Measurements from ENCODE around the gene C15orf40. TPM values are rescaled to one million over a fixed set of nuclear protein-coding genes. Genes with fewer than 3 reads are reported as not detected.

The C15orf40 gene
- total RNA-seq, 4 donors from 2014 or later: 9.7 to 31.6 (median 22.4) TPM

GRCh38 chr15:82977076-82977475, 34.4 kb downstream of the C15orf40 start:
- intact Hi-C loops (cut with DNase I): no loop called here
- WGBS, 2 donors: 92 to 100% methylated on average over 1 of the region's 1 CpG
- H3K36me3 ChIP-seq: no peaks in the 10 kb centered on the region
- no peak overlapping the region for H3K27ac ChIP-seq
- no peak for TF ChIP-seq CTCF (IDR thresholded peaks at IDR 0.05)
- no peak for TF ChIP-seq POLR2A (IDR thresholded peaks at IDR 0.05)
- DNase-seq: no peak
- no peak overlapping the region for H3K4me3 ChIP-seq (replicated peaks in 1 of 3)
- no peaks in the 10 kb centered on the region for H3K9me3 ChIP-seq
- no peaks in the 10 kb centered on the region for H3K27me3 ChIP-seq
- H3K4me1 ChIP-seq: no peaks in the 10 kb centered on the region

DNA sequence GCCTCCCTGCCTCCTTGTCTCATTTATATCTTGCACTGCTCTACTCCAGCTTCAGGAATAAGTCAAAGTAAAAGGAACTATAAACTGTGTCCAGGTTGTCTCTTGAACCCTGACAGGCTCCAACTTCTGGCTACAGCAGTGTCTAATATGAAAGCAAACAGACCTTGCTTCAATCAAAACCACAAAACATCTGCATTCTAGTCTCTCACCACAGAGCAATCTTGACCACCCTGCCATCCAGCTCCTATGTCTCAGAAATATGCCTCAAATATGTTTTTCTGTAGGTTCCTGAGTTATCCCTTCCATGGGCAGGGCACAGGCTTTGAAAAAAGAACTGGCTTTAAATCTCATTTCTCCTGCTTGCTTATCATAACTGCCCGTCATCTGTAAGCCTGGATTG, 38.4 kb downstream of the C15orf40 start:
- Histone ChIP-seq H3K36me3 (no peaks in the 10 kb centered on the region), H3K4me1 (no peaks in the 10 kb centered on the region), H3K9me3 (no peaks in the 10 kb centered on the region), H3K27ac (no peak overlapping the region), H3K4me3 (replicated peaks in 1 of 3) (no peak overlapping the region), H3K27me3 (no peaks in the 10 kb centered on the region)
- DNase-seq: no peak
- WGBS, 2 donors: 97% methylated on average over 1 of the region's 1 CpG
- no peak for TF ChIP-seq POLR2A (IDR thresholded peaks at IDR 0.05)
- TF ChIP-seq CTCF (IDR thresholded peaks at IDR 0.05): no peak
- intact Hi-C loops (cut with DNase I): no loop called here

GRCh38 chr15:82971218-82971984, 40.0 kb downstream of the C15orf40 start:
- TF ChIP-seq CTCF (IDR thresholded peaks at IDR 0.05) (no peak), POLR2A (IDR thresholded peaks at IDR 0.05) (no peak)
- Histone ChIP-seq H3K4me1 (no peaks in the 10 kb centered on the region), H3K36me3 (no peaks in the 10 kb centered on the region), H3K4me3 (replicated peaks in 1 of 3) (no peak overlapping the region), H3K27ac (no peak overlapping the region), H3K27me3 (no peaks in the 10 kb centered on the region), H3K9me3 (no peaks in the 10 kb centered on the region)
- intact Hi-C loops (cut with DNase I): no loop called here
- 65 to 77% methylated on average over 2 of the region's 2 CpGs for WGBS, 2 donors
- DNase-seq: no peak

DNA sequence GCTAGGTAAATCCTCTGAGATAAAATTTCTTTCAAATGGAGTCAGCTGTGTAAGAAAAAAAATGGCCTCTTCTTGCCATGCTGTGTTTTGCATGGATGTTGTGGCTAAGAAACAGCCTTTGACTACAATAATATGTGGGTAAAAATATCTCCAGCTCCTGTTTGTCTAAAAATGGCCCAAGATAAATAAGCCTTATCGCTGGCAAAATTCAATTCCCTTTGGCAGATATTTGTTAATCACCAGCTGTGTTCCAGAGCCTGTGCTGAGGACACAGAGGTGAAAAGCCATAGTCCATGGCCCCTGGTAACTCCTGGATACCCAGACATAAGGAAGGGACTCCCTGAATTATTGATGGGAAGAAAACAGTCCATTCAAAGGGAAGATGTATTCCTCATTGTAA, 40.7 kb downstream of the C15orf40 start:
- no peak for DNase-seq
- TF ChIP-seq CTCF (IDR thresholded peaks at IDR 0.05): no peak
- TF ChIP-seq POLR2A (IDR thresholded peaks at IDR 0.05): no peak
- Histone ChIP-seq H3K27me3 (no peaks in the 10 kb centered on the region), H3K36me3 (no peaks in the 10 kb centered on the region), H3K4me1 (no peaks in the 10 kb centered on the region), H3K4me3 (replicated peaks in 1 of 3) (no peak overlapping the region), H3K27ac (no peak overlapping the region), H3K9me3 (no peaks in the 10 kb centered on the region)
- 67 to 100% methylated on average over 1 of the region's 1 CpG for WGBS, 2 donors
- intact Hi-C loops (cut with DNase I): no loop called here

DNA sequence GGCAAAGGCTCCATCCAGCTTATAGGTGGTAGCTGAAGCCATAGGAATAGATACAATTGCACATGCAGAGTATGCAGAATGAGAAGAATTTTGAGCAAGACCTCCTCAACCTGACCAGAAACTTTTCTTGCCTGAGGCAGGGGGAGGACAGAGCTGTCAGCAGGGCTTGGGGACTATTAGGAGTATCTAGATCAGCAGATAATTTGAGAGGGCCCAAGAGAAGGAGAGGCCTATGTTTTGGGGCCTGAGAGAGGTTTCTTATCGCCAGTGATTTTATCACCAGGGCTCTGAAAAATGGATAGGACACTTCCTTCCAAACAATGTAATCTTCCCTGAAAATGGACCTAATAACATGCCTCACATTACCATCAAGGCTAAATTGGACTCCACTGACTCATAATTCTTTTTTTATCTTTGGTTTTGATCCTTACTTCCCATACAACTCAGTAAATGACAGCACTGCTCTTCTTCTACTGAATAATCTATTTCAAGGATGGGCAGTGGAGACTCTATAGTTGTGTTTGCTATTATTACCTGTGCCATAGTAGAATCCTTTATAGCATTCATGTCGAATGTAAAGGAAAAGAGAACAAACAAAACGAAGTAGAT, 41.3 kb downstream of the C15orf40 start:
- intact Hi-C loops (cut with DNase I): no loop called here
- 47 to 52% methylated on average over 3 of the region's 3 CpGs for WGBS, 2 donors

More for the DNA sequence above, 41.3 kb downstream of the C15orf40 start:
- Histone ChIP-seq H3K27me3 (no peaks in the 10 kb centered on the region), H3K4me3 (replicated peaks in 1 of 3) (no peak overlapping the region), H3K27ac (no peak overlapping the region), H3K36me3 (no peaks in the 10 kb centered on the region), H3K4me1 (no peaks in the 10 kb centered on the region), H3K9me3 (no peaks in the 10 kb centered on the region)
- TF ChIP-seq POLR2A (IDR thresholded peaks at IDR 0.05) (no peak), CTCF (IDR thresholded peaks at IDR 0.05) (no peak)
- no peak for DNase-seq
